GM23338 (cell line): Measurements from ENCODE around the gene IFNLR1. TPM values are rescaled to one million over a fixed set of nuclear protein-coding genes. Genes with fewer than 3 reads are reported as not detected.
A peak's percentile ranks its signal among the peaks of the same experiment; 100 is the strongest.

Source experiments
- ATAC-seq: fragments of 200-7000 bp; cut with Tn5 transposase; 3 replicates; pipeline ENCODE4 v1.9.1; 2020
- DNase-seq: peaks from one replicate; pipeline ENCODE4 v3.0.0-alpha.2; 2015; ENCODE audit warnings: low spot score
- H2AFZ ChIP-seq: fragments of 200-600 bp; sonication (generic); 2 replicates; pipeline ENCODE4 v1.8.0; 2016; ENCODE audit warnings: antibody characterized with exemption, mild to moderate bottlenecking, moderate library complexity
- H3F3A ChIP-seq: fragments of 200-600 bp; sonication (generic); replicated peaks from 2 replicates; pipeline ENCODE4 v1.8.0; 2017; ENCODE audit warnings: antibody characterized with exemption, mixed run types, low read depth
- H3K27ac ChIP-seq: fragments of 200-600 bp; sonication (generic); 2 replicates; pipeline ENCODE4 v1.6.1; 2016; ENCODE audit warnings: low read depth
- H3K27me3 ChIP-seq: fragments of 200-600 bp; sonication (generic); 2 replicates; pipeline ENCODE4 v1.8.0; 2016; ENCODE audit warnings: mild to moderate bottlenecking, mixed run types, moderate library complexity; ENCODE audit not compliant: insufficient read depth
- H3K36me3 ChIP-seq: fragments of 200-600 bp; sonication (generic); 2 replicates; pipeline ENCODE4 v1.8.0; 2016; ENCODE audit warnings: mild to moderate bottlenecking; ENCODE audit not compliant: insufficient read depth
- H3K4me1 ChIP-seq: fragments of 200-600 bp; sonication (generic); 2 replicates; pipeline ENCODE4 v1.8.0; 2016; ENCODE audit warnings: mild to moderate bottlenecking, moderate library complexity; ENCODE audit not compliant: insufficient read depth
- H3K4me2 ChIP-seq: fragments of 200-600 bp; sonication (generic); 2 replicates; pipeline ENCODE4 v1.7.1; 2017; ENCODE audit warnings: mixed run types
- H3K4me3 ChIP-seq: fragments of 200-600 bp; sonication (generic); 2 replicates; pipeline ENCODE4 v1.6.1; 2016; ENCODE audit warnings: mixed run types
- H3K79me2 ChIP-seq: fragments of 200-600 bp; sonication (generic); replicated peaks from 2 replicates; pipeline ENCODE4 v1.8.0; 2017; ENCODE audit warnings: mild to moderate bottlenecking; ENCODE audit not compliant: insufficient read depth
- H3K9me2 ChIP-seq: fragments of 200-600 bp; sonication (generic); 2 replicates; pipeline ENCODE4 v1.8.0; 2017; ENCODE audit not compliant: insufficient read depth
- H4K20me1 ChIP-seq: fragments of 200-600 bp; sonication (generic); replicated peaks from 2 replicates; pipeline ENCODE4 v1.8.0; 2017; ENCODE audit warnings: mild to moderate bottlenecking; ENCODE audit not compliant: insufficient read depth
- H3K27ac Mint-ChIP-seq: 2 replicates; pipeline ENCODE4 v1.8.0; 2020; ENCODE audit warnings: inconsistent platforms, mild to moderate bottlenecking, moderate library complexity, mixed read lengths
- H3K27me3 Mint-ChIP-seq: 3 replicates; pipeline ENCODE4 v1.8.0; 2022; ENCODE audit warnings: low read depth, mild to moderate bottlenecking, moderate library complexity, mixed read lengths, inconsistent platforms; ENCODE audit not compliant: insufficient read depth, poor library complexity
- H3K36me3 Mint-ChIP-seq: 3 replicates; pipeline ENCODE4 v1.8.0; 2021; ENCODE audit warnings: low read depth, mild to moderate bottlenecking, inconsistent platforms, moderate library complexity, mixed read lengths
- H3K4me1 Mint-ChIP-seq: 3 replicates; pipeline ENCODE4 v1.8.0; 2020; ENCODE audit warnings: mild to moderate bottlenecking, inconsistent platforms, mixed read lengths
- H3K4me3 Mint-ChIP-seq: 3 replicates; pipeline ENCODE4 v1.8.0; 2021; ENCODE audit warnings: moderate library complexity, mild to moderate bottlenecking, inconsistent platforms, mixed read lengths
- H3K9me3 Mint-ChIP-seq: 3 replicates; pipeline ENCODE4 v1.8.0; 2020; ENCODE audit warnings: moderate library complexity, mild to moderate bottlenecking, inconsistent platforms, mixed read lengths
- CREB1 ChIP-seq: fragments of 250-450 bp; sonication (Bioruptor Pico); IDR thresholded peaks from 2 replicates; pipeline ENCODE4 v1.5.0; 2020; ENCODE audit warnings: low read depth, mild to moderate bottlenecking, moderate library complexity
- CTCF ChIP-seq, 2 experiments: fragments of 200-600 bp in 1 of 2; sonication (generic) in 1 of 2; conservative IDR thresholded peaks; 2 replicates each; pipeline versions ENCODE4 v1.5.1 to v1.6.1; 2016 to 2017; ENCODE audit warnings: antibody characterized with exemption in 2 of 2, low read depth in 2 of 2, mild to moderate bottlenecking in 2 of 2, moderate library complexity in 1 of 2
- ETS1 ChIP-seq: IDR thresholded peaks from 2 replicates; pipeline ENCODE4 v1.6.1; 2016; ENCODE audit warnings: antibody characterized with exemption
- EZH2 ChIP-seq: fragments of 200-600 bp; sonication (generic); IDR thresholded peaks from one replicate; pipeline ENCODE4 v1.8.0; 2017; ENCODE audit warnings: antibody characterized with exemption, mild to moderate bottlenecking, low read depth; ENCODE audit not compliant: unreplicated experiment
- JUNB ChIP-seq: IDR thresholded peaks from one replicate; pipeline ENCODE4 v1.6.1; 2016; ENCODE audit warnings: antibody characterized with exemption; ENCODE audit not compliant: unreplicated experiment
- NANOG ChIP-seq: IDR thresholded peaks from 2 replicates; pipeline ENCODE4 v1.6.1; 2016; ENCODE audit warnings: antibody characterized with exemption, borderline replicate concordance
- POLR2AphosphoS5 ChIP-seq: IDR thresholded peaks from 2 replicates; pipeline ENCODE4 v1.6.1; 2016; ENCODE audit warnings: antibody characterized with exemption, low read depth
- REST ChIP-seq: IDR thresholded peaks from one replicate; pipeline ENCODE4 v1.6.1; 2018; ENCODE audit warnings: antibody characterized with exemption; ENCODE audit not compliant: unreplicated experiment
- STAT1 ChIP-seq: IDR thresholded peaks from one replicate; pipeline ENCODE4 v1.6.1; 2016; ENCODE audit warnings: antibody characterized with exemption; ENCODE audit not compliant: unreplicated experiment
- ZNF114 ChIP-seq: fragments of 250-450 bp; sonication (Bioruptor Pico); IDR thresholded peaks from 2 replicates; pipeline ENCODE4 v1.5.0; 2020; ENCODE audit warnings: mild to moderate bottlenecking, moderate library complexity
- ZNF331 ChIP-seq: fragments of 250-450 bp; sonication (Bioruptor Pico); IDR thresholded peaks from 2 replicates; pipeline ENCODE4 v1.5.0; 2020; ENCODE audit warnings: low read depth, mild to moderate bottlenecking, moderate library complexity
- polyA plus RNA-seq: library from polyadenylated mRNA; unstranded; fragments of >200 nt; fragmentation: Nextera tagmentation; extraction: Ambion mirVana; gene quantifications from 2 replicates; pipeline ENCODE4 v1.2.1, GENCODE V29; 2016
- total RNA-seq: library from RNA; depleted of rRNA; stranded (reverse); fragments of >200 nt; shearing (Covaris generic); gene quantifications from 2 replicates; pipeline ENCODE4 v1.2.3, GENCODE V29; 2014
- TF ChIP-seq, protein P1 (sequence below): fragments of 250-450 bp; sonication (Bioruptor Pico); IDR thresholded peaks from 2 replicates; pipeline ENCODE4 v1.5.0; 2020; ENCODE audit warnings: mild to moderate bottlenecking, moderate library complexity

IFNLR1 gene
- total and polyA plus RNA-seq, 2 experiments from 2014 or later: 4.2 to 6.2 TPM

GRCh38 chr1:24162201-24162600, 24.9 kb downstream of the IFNLR1 start:
- H3K4me3 Mint-ChIP-seq: no peak overlapping the region; the same call in 2 of the 3 replicates
- no peaks in the 10 kb centered on the region for H3K79me2 ChIP-seq
- no peak for TF ChIP-seq ETS1
- TF ChIP-seq EZH2: no peak
- no peak for TF ChIP-seq POLR2AphosphoS5
- TF ChIP-seq ZNF331 (CRISPR knock-in tag): no peak
- TF ChIP-seq CTCF (conservative IDR thresholded peaks at IDR 0.05; ENCODE audit: low read depth in 2 of 2): no peak
- no peak for TF ChIP-seq REST
- no peak for TF ChIP-seq JUNB
- TF ChIP-seq STAT1: no peak
- TF ChIP-seq, protein P1, sequence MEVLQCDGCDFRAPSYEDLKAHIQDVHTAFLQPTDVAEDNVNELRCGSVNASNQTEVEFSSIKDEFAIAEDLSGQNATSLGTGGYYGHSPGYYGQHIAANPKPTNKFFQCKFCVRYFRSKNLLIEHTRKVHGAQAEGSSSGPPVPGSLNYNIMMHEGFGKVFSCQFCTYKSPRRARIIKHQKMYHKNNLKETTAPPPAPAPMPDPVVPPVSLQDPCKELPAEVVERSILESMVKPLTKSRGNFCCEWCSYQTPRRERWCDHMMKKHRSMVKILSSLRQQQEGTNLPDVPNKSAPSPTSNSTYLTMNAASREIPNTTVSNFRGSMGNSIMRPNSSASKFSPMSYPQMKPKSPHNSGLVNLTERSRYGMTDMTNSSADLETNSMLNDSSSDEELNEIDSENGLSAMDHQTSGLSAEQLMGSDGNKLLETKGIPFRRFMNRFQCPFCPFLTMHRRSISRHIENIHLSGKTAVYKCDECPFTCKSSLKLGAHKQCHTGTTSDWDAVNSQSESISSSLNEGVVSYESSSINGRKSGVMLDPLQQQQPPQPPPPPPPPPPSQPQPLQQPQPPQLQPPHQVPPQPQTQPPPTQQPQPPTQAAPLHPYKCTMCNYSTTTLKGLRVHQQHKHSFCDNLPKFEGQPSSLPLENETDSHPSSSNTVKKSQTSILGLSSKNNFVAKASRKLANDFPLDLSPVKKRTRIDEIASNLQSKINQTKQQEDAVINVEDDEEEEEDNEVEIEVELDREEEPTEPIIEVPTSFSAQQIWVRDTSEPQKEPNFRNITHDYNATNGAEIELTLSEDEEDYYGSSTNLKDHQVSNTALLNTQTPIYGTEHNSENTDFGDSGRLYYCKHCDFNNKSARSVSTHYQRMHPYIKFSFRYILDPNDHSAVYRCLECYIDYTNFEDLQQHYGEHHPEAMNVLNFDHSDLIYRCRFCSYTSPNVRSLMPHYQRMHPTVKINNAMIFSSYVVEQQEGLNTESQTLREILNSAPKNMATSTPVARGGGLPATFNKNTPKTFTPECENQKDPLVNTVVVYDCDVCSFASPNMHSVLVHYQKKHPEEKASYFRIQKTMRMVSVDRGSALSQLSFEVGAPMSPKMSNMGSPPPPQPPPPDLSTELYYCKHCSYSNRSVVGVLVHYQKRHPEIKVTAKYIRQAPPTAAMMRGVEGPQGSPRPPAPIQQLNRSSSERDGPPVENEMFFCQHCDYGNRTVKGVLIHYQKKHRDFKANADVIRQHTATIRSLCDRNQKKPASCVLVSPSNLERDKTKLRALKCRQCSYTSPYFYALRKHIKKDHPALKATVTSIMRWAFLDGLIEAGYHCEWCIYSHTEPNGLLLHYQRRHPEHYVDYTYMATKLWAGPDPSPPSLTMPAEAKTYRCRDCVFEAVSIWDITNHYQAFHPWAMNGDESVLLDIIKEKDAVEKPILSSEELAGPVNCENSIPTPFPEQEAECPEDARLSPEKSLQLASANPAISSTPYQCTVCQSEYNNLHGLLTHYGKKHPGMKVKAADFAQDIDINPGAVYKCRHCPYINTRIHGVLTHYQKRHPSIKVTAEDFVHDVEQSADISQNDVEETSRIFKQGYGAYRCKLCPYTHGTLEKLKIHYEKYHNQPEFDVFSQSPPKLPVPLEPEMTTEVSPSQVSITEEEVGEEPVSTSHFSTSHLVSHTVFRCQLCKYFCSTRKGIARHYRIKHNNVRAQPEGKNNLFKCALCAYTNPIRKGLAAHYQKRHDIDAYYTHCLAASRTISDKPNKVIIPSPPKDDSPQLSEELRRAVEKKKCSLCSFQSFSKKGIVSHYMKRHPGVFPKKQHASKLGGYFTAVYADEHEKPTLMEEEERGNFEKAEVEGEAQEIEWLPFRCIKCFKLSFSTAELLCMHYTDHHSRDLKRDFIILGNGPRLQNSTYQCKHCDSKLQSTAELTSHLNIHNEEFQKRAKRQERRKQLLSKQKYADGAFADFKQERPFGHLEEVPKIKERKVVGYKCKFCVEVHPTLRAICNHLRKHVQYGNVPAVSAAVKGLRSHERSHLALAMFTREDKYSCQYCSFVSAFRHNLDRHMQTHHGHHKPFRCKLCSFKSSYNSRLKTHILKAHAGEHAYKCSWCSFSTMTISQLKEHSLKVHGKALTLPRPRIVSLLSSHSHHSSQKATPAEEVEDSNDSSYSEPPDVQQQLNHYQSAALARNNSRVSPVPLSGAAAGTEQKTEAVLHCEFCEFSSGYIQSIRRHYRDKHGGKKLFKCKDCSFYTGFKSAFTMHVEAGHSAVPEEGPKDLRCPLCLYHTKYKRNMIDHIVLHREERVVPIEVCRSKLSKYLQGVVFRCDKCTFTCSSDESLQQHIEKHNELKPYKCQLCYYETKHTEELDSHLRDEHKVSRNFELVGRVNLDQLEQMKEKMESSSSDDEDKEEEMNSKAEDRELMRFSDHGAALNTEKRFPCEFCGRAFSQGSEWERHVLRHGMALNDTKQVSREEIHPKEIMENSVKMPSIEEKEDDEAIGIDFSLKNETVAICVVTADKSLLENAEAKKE: no peak
- TF ChIP-seq NANOG: no peak
- TF ChIP-seq ZNF114 (CRISPR knock-in tag): no peak
- TF ChIP-seq CREB1: no peak
- H3K4me1 ChIP-seq: no peaks in the 10 kb centered on the region
- no peaks in the 10 kb centered on the region; the same call in 2 of the 3 replicates for H3K4me1 Mint-ChIP-seq
- H3F3A ChIP-seq: no peaks in the 10 kb centered on the region
- no peak for DNase-seq
- H3K36me3 ChIP-seq: peaks cover 3% of the 10 kb centered on the region; the same call in 1 of the 2 replicates
- H3K9me2 ChIP-seq: no peaks in the 10 kb centered on the region
- H2AFZ ChIP-seq: no peak overlapping the region
- H3K27me3 Mint-ChIP-seq: peaks cover 4% of the 10 kb centered on the region
- no peak for ATAC-seq
- H3K9me3 Mint-ChIP-seq: no peaks in the 10 kb centered on the region; the same call in 2 of the 3 replicates
- peaks cover 23% of the 10 kb centered on the region for H3K36me3 Mint-ChIP-seq
- H3K27me3 ChIP-seq: no peaks in the 10 kb centered on the region
- H4K20me1 ChIP-seq: no peaks in the 10 kb centered on the region; the same call in 1 of the 2 replicates
- H3K27ac Mint-ChIP-seq: peak overlapping the region; percentile 49; the same call in 1 of the 2 replicates
- H3K27ac ChIP-seq: no peak overlapping the region
- H3K4me2 ChIP-seq: no peak overlapping the region
- H3K4me3 ChIP-seq: no peak overlapping the region
